Kidney tubule cell (primary cell): ENCODE data around the gene COX6B2.

Experiments
- DNase-seq: peaks from one replicate; pipeline ENCODE4 v3.0.0-alpha.2; 2018; ENCODE audit warnings: low spot score

The COX6B2 gene

GRCh38 chr19:55311797-55312196 lies 42.7 kb downstream of the COX6B2 start:
- no peak for DNase-seq

- no peak for DNase-seq
Measured at GRCh38 chr19:55311397-55311796, 43.1 kb downstream of the COX6B2 start.

GRCh38 chr19:55310498-55310897 lies 44.0 kb downstream of the COX6B2 start:
- DNase-seq, result no peak

- no peak for DNase-seq
Measured at GRCh38 chr19:55309448-55309847, 45.1 kb downstream of the COX6B2 start.

GRCh38 chr19:55308281-55308680 lies 46.2 kb downstream of the COX6B2 start:
- DNase-seq, result no peak

- no peak for DNase-seq
Measured at GRCh38 chr19:55306712-55307111, 47.8 kb downstream of the COX6B2 start.

- DNase-seq, result no peak
Measured at GRCh38 chr19:55305983-55306562, 48.4 kb downstream of the COX6B2 start.

- no peak for DNase-seq
Measured at GRCh38 chr19:55305491-55305890, 49.0 kb downstream of the COX6B2 start.

- no peak for DNase-seq
Measured at GRCh38 chr19:55304980-55305379, 49.5 kb downstream of the COX6B2 start.

- no peak for DNase-seq
Measured at GRCh38 chr19:55304279-55304978, 50.1 kb downstream of the COX6B2 start.

GRCh38 chr19:55303477-55303876 lies 51.0 kb downstream of the COX6B2 start:
- DNase-seq, result no peak

GRCh38 chr19:55302318-55302703 lies 52.2 kb downstream of the COX6B2 start:
- DNase-seq, result no peak

GRCh38 chr19:55301459-55302317 lies 52.8 kb downstream of the COX6B2 start:
- DNase-seq, result peak; percentile 73

- DNase-seq, result no peak
Measured at GRCh38 chr19:55300886-55301458, 53.5 kb downstream of the COX6B2 start.

- DNase-seq, result no peak
Measured at GRCh38 chr19:55299991-55300390, 54.5 kb downstream of the COX6B2 start.
